OCI-LY7 (cell line): ENCODE data around the gene NBEAL1. TPM values are rescaled to one million over a fixed set of nuclear protein-coding genes. Genes with fewer than 3 reads are reported as not detected.
"Not testable (repeated sequence)": the region's sequence is repeated elsewhere in the genome, so short reads cannot be mapped to it uniquely, and the experiment has no call there.

Source experiments
- BruUV-seq: library from RNA; stranded (reverse); fragments of 400-500 nt; replicated peaks from 2 replicates; lab custom pipeline; 2021; lab: Mats Ljungman, UMichigan
- CTCF ChIA-PET: fragments of 300-600 bp; sonication (Branson Sonifier 250); formaldehyde crosslinking; loops from one replicate; lab custom pipeline; 2022; ENCODE audit warnings: antibody characterized with exemption; ENCODE audit not compliant: unreplicated experiment; lab: Charles Lee
- POLR2A ChIA-PET: fragments of 300-600 bp; sonication (Branson Sonifier 250); formaldehyde crosslinking; loops from one replicate; lab custom pipeline; 2022; ENCODE audit warnings: antibody characterized with exemption; lab: Charles Lee
- DNase-seq: peaks from one replicate; pipeline ENCODE4 v3.0.0-alpha.2; 2015; ENCODE audit warnings: low spot score
- H2AFZ ChIP-seq: fragments of 200-600 bp; sonication (generic), shearing (Covaris generic); 2 replicates; pipeline ENCODE4 v1.6.1; 2014; ENCODE audit warnings: mild to moderate bottlenecking, antibody characterized with exemption, low read length, moderate library complexity
- H3K27ac ChIP-seq: fragments of 200-600 bp; sonication (generic); 2 replicates; pipeline ENCODE4 v1.5.1; 2014; ENCODE audit warnings: mixed run types, low read depth, mild to moderate bottlenecking, moderate library complexity, low read length, inconsistent platforms; ENCODE audit not compliant: poor library complexity, severe bottlenecking
- H3K36me3 ChIP-seq: fragments of 200-600 bp; sonication (generic); 2 replicates; pipeline ENCODE4 v1.6.1; 2014; ENCODE audit warnings: mild to moderate bottlenecking, antibody characterized with exemption, low read length, moderate library complexity, mixed read lengths; ENCODE audit not compliant: insufficient read depth
- H3K4me1 ChIP-seq: fragments of 200-600 bp; sonication (generic); 2 replicates; pipeline ENCODE4 v1.5.1; 2014; ENCODE audit warnings: mild to moderate bottlenecking, low read length; ENCODE audit not compliant: insufficient read depth, poor library complexity, severe bottlenecking
- H3K4me2 ChIP-seq: fragments of 200-600 bp; sonication (generic); 2 replicates; pipeline ENCODE4 v1.6.1; 2014; ENCODE audit warnings: mild to moderate bottlenecking, low read length
- H3K4me3 ChIP-seq: fragments of 200-600 bp; sonication (generic); 2 replicates; pipeline ENCODE4 v1.5.1; 2014; ENCODE audit warnings: mild to moderate bottlenecking, low read depth, low read length; ENCODE audit not compliant: poor library complexity, severe bottlenecking
- H3K79me2 ChIP-seq: fragments of 200-600 bp; sonication (generic); 2 replicates; pipeline ENCODE4 v1.6.1; 2016; ENCODE audit warnings: low read depth, mild to moderate bottlenecking, low read length, moderate library complexity, mixed read lengths; ENCODE audit not compliant: insufficient read depth
- H3K9me2 ChIP-seq: fragments of 200-600 bp; sonication (generic); 2 replicates; pipeline ENCODE4 v1.6.1; 2016; ENCODE audit warnings: mild to moderate bottlenecking, low read length, mixed read lengths; ENCODE audit not compliant: insufficient read depth
- H3K9me3 ChIP-seq: fragments of 200-600 bp; sonication (generic); 2 replicates; pipeline ENCODE4 v1.6.1; 2014; ENCODE audit warnings: mild to moderate bottlenecking, mixed run types, low read length, mixed read lengths
- H4K20me1 ChIP-seq: fragments of 200-600 bp; sonication (generic); 2 replicates; pipeline ENCODE4 v1.6.1; 2014; ENCODE audit warnings: mild to moderate bottlenecking, antibody characterized with exemption, low read length, moderate library complexity, mixed read lengths; ENCODE audit not compliant: insufficient read depth
- EZH2phosphoT487 ChIP-seq: fragments of 200-600 bp; sonication (generic); IDR thresholded peaks from 2 replicates; pipeline ENCODE4 v1.6.1; 2018; ENCODE audit warnings: low read depth, borderline replicate concordance, mild to moderate bottlenecking, mixed run types, antibody characterized with exemption, low read length, moderate library complexity, mixed read lengths
- intact Hi-C: fragments of 100-400 bp; cut with micrococcal nuclease; formaldehyde crosslinking; loops from one replicate; pipeline ENCODE4 v1.10.0; 2022; ENCODE audit not compliant: unreplicated experiment
- total RNA-seq, 2 experiments: library from RNA; depleted of rRNA in 1 of 2; stranded (reverse); fragments of >200 nt in 1 of 2; shearing (Covaris generic) in 1 of 2; gene quantifications; 2 replicates each; pipeline ENCODE4 v1.2.3, GENCODE V29; 2014 to 2022
- TF ChIP-seq, protein P1 (sequence below): fragments of 200-600 bp; sonication (generic); conservative IDR thresholded peaks from 2 replicates; pipeline ENCODE4 v1.5.1; 2014; ENCODE audit warnings: mild to moderate bottlenecking, antibody characterized with exemption, low read length, moderate library complexity, mixed read lengths

NBEAL1 gene
- total RNA-seq, 2 experiments from 2014 or later: 5.9 to 10.4 TPM

DNA sequence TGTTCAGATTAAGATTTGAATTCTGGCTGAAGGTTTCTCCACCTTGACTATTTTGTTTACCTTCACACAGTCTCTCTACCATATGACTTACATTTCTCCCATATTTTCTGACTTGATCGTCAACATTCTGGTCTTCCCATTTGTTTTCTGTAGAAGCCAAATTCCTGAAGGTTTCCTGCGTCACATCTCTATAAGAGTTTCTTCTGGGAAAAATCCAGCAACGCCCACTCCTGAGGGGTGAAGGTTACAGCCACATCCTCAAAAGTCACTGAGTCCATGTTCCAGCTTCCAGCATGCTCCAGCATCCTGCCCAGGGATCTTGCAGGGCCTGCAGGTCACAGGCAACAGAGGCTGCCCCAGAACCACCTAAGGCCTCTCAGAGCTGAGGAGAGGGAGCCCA is 47.5 kb downstream of the NBEAL1 start:
- DNase-seq: no peak
- TF ChIP-seq, protein P1, sequence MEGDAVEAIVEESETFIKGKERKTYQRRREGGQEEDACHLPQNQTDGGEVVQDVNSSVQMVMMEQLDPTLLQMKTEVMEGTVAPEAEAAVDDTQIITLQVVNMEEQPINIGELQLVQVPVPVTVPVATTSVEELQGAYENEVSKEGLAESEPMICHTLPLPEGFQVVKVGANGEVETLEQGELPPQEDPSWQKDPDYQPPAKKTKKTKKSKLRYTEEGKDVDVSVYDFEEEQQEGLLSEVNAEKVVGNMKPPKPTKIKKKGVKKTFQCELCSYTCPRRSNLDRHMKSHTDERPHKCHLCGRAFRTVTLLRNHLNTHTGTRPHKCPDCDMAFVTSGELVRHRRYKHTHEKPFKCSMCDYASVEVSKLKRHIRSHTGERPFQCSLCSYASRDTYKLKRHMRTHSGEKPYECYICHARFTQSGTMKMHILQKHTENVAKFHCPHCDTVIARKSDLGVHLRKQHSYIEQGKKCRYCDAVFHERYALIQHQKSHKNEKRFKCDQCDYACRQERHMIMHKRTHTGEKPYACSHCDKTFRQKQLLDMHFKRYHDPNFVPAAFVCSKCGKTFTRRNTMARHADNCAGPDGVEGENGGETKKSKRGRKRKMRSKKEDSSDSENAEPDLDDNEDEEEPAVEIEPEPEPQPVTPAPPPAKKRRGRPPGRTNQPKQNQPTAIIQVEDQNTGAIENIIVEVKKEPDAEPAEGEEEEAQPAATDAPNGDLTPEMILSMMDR: no peak
- TF ChIP-seq EZH2phosphoT487: no peak
- no peak overlapping the region for H3K4me2 ChIP-seq
- H3K9me2 ChIP-seq: no peaks in the 10 kb centered on the region
- no TSS peak for BruUV-seq
- no peaks in the 10 kb centered on the region for H3K4me1 ChIP-seq
- H3K27ac ChIP-seq: no peak overlapping the region
- H3K9me3 ChIP-seq: no peaks in the 10 kb centered on the region
- H4K20me1 ChIP-seq: no peaks in the 10 kb centered on the region
- ChIA-PET POLR2A (no interaction called here), CTCF (no interaction called here)
- H3K36me3 ChIP-seq: no peaks in the 10 kb centered on the region
- H3K4me3 ChIP-seq: no peak overlapping the region
- intact Hi-C loops: no loop called here
- H2AFZ ChIP-seq: no peak overlapping the region
- no peaks in the 10 kb centered on the region for H3K79me2 ChIP-seq

DNA sequence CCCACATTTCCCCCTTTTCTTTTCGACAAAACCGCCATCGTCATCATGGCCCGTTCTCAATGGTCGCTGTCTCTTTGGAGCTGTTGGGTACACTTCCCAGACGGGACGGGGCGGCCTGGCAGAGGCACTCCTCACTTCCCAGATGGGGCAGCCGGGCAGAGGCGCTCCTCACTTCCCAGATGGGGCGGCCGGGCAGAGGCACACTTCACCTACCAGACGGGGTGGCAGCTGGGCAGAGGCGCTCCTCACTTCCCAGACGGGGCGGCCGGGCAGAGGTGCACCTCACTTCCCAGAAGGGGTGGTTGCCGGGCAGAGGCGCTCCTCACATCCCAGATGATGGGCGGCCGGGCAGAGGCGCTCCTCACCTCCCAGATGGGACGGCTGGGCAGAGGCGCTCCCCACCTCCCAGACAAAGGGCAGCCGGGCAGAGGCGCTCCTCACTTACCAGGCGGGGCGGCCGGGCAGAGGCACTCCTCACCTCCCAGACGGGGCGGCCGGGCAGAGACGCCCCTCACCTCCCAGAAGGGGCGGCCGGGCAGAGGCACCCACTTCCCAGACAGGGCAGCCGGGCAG is 51.9 kb downstream of the NBEAL1 start:
- H3K9me3 ChIP-seq, H2AFZ ChIP-seq, H4K20me1 ChIP-seq, H3K4me2 ChIP-seq, H3K79me2 ChIP-seq, H3K36me3 ChIP-seq, H3K4me3 ChIP-seq, BruUV-seq, H3K27ac ChIP-seq, intact Hi-C loops, CTCF ChIA-PET, POLR2A ChIA-PET, DNase-seq, H3K4me1 ChIP-seq, H3K9me2 ChIP-seq: not testable (repeated sequence)

DNA sequence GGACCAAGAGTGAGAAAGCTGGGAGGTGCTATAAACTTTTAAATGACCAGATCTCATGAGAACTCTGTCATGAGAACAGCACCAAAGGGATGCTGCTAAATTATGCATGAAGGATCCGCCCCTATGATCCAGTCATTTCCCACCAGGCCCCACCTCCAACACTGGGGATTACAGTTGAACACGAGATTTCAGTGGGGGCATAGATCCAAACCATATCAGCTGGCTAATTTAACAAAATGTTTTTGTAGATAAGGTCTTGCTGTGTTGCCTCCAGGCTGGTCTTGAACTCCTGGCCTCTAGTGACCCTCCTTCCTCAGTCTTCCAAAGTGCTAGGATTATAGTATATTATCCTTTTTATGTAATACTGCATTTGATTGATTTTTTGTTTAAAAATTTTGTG is 56.0 kb downstream of the NBEAL1 start:
- H3K4me2 ChIP-seq: no peak overlapping the region
- CTCF ChIA-PET: no interaction called here
- no peak overlapping the region for H2AFZ ChIP-seq
- no TSS peak for BruUV-seq
- DNase-seq: no peak
- H3K27ac ChIP-seq: no peak overlapping the region
- no peaks in the 10 kb centered on the region for H3K4me1 ChIP-seq
- TF ChIP-seq EZH2phosphoT487: no peak
- TF ChIP-seq, protein P1: no peak
- no peaks in the 10 kb centered on the region for H3K79me2 ChIP-seq
- intact Hi-C loops: no loop called here
- no peak overlapping the region for H3K4me3 ChIP-seq
- no peaks in the 10 kb centered on the region for H3K36me3 ChIP-seq
- no peaks in the 10 kb centered on the region for H4K20me1 ChIP-seq
- no peaks in the 10 kb centered on the region for H3K9me3 ChIP-seq
- H3K9me2 ChIP-seq: no peaks in the 10 kb centered on the region
- POLR2A ChIA-PET: interaction anchor here (0.7 kb wide), 1 partner anchor 361 kb away, joined by 4 read pairs; no protein-coding TSS in a partner anchor
